ENCODE measurements around the gene ADAMTS14. TPM values are rescaled to one million over a fixed set of nuclear protein-coding genes. Genes with fewer than 3 reads are reported as not detected.
"Not testable (repeated sequence)": the region's sequence is repeated elsewhere in the genome, so short reads cannot be mapped to it uniquely, and the experiment has no call there.

Gene ADAMTS14
- total and polyA plus RNA-seq, 12 donors = under 0.01 to 1.2 (median 0.34) TPM; not detected in 3

DNA sequence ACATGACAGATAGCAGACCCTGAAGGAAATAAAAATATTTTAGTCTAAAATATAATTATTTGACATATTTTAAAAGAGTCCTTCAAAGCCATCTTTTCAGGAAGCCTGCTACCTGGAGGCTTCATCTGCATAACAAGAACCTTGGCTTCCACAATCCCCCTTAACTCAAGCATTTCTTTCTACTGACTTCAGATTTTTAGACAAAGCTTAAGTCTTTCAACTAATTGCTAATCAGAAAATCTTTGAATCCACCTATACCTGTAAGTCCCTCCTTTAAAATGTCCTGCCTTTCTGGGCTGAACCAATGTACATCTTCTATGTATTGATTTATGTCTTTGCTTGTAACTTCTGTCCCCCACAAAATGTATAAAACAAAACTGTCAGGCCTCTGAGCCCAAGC is 46.2 kb upstream of the ADAMTS14 start:
- Histone ChIP-seq H3K27me3 (no peaks in the 10 kb centered on the region), H3K9me3 (replicated peaks in 1 of 3) (peaks cover 0 to 5% (median 0%) of the 10 kb centered on the region in 3 donors), H3K27ac (no peak overlapping the region), H3K36me3 (replicated peaks in 1 of 2) (no peaks in the 10 kb centered on the region), H3K4me3 (no peak overlapping the region), H3K4me1 (replicated peaks in 1 of 2) (no peaks in the 10 kb centered on the region)
- no peak for TF ChIP-seq POLR2A (IDR thresholded peaks at IDR 0.05)
- TF ChIP-seq, protein P1, sequence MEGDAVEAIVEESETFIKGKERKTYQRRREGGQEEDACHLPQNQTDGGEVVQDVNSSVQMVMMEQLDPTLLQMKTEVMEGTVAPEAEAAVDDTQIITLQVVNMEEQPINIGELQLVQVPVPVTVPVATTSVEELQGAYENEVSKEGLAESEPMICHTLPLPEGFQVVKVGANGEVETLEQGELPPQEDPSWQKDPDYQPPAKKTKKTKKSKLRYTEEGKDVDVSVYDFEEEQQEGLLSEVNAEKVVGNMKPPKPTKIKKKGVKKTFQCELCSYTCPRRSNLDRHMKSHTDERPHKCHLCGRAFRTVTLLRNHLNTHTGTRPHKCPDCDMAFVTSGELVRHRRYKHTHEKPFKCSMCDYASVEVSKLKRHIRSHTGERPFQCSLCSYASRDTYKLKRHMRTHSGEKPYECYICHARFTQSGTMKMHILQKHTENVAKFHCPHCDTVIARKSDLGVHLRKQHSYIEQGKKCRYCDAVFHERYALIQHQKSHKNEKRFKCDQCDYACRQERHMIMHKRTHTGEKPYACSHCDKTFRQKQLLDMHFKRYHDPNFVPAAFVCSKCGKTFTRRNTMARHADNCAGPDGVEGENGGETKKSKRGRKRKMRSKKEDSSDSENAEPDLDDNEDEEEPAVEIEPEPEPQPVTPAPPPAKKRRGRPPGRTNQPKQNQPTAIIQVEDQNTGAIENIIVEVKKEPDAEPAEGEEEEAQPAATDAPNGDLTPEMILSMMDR (IDR thresholded peaks at IDR 0.05) = no peak
- DNase-seq = no peak
- intact Hi-C loops (cut with DNase I) = no loop called here

- TF ChIP-seq, protein P1 (IDR thresholded peaks at IDR 0.05) = no peak
- TF ChIP-seq POLR2A (IDR thresholded peaks at IDR 0.05) = no peak
Measured at GRCh38 chr10:70629338-70629737, 43.0 kb upstream of the ADAMTS14 start.

DNA sequence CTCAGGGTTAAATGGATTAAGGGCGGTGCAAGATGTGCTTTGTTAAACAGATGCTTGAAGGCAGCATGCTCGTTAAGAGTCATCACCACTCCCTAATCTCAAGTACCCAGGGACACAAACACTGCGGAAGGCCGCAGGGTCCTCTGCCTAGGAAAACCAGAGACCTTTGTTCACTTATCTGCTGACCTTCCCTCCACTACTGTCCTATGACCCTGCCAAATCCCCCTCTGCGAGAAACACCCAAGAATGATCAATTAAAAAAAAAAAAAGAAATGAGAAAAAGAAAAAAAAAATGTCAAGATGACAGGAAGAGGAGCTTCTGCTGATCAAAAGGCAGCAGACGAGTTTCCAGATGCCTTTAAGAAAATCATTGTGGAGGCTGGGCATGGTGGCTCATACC is 40.6 kb upstream of the ADAMTS14 start:
- DNase-seq; H3K4me1 ChIP-seq (replicated peaks in 1 of 2); H3K27me3 ChIP-seq; H3K4me3 ChIP-seq; H3K9me3 ChIP-seq (replicated peaks in 1 of 3); intact Hi-C loops (cut with DNase I); H3K36me3 ChIP-seq (replicated peaks in 1 of 2); H3K27ac ChIP-seq: not testable (repeated sequence)
- 52 to 90% (median 66%) methylated on average over 2 of the region's 6 CpGs for WGBS, 4 donors

More at GRCh38 chr10:70629338-70629737, 43.0 kb upstream of the ADAMTS14 start:
- Histone ChIP-seq H3K4me3 (no peak overlapping the region), H3K27ac (no peak overlapping the region), H3K36me3 (replicated peaks in 1 of 2) (no peaks in the 10 kb centered on the region), H3K9me3 (replicated peaks in 1 of 3) (peaks cover 0 to 5% (median 0%) of the 10 kb centered on the region in 3 donors), H3K4me1 (replicated peaks in 1 of 2) (no peaks in the 10 kb centered on the region), H3K27me3 (no peaks in the 10 kb centered on the region)
- 54 to 66% (median 58%) methylated on average over 1 of the region's 1 CpG for WGBS, 4 donors
- intact Hi-C loops (cut with DNase I) = no loop called here
- DNase-seq = no peak

DNA sequence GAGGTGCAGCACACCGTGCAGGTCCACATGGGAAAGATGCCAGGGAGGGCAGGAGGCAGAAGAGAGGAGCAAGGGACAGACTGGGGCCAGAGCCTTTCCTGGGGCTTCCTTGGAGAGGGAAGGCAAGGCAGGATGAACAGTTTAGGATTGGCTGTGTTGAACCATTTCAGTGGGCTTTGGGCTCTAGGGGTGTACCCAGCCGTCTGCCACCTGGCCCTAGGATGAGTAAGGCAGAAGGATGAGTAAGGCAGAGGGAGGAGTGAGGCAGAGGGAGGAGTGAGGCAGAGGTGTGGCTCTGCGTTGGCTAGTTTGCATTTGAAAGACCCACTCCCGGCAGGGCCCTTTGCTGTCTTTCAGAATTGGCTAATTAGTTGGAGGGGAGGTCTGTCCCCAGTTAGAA is 38.3 kb upstream of the ADAMTS14 start:
- TF ChIP-seq, protein P1 (IDR thresholded peaks at IDR 0.05) = no peak
- no peak for TF ChIP-seq POLR2A (IDR thresholded peaks at IDR 0.05)
- Histone ChIP-seq H3K4me1 (replicated peaks in 1 of 2) (no peaks in the 10 kb centered on the region), H3K9me3 (replicated peaks in 1 of 3) (no peaks in the 10 kb centered on the region), H3K36me3 (replicated peaks in 1 of 2) (no peaks in the 10 kb centered on the region), H3K4me3 (no peak overlapping the region), H3K27ac (no peak overlapping the region), H3K27me3 (no peaks in the 10 kb centered on the region)
- WGBS, 4 donors = 55 to 63% (median 58%) methylated on average over 4 of the region's 4 CpGs
- no peak for DNase-seq
- intact Hi-C loops (cut with DNase I) = no loop called here

GRCh38 chr10:70634515-70634914 is 37.8 kb upstream of the ADAMTS14 start:
- H3K27me3 ChIP-seq; intact Hi-C loops (cut with DNase I); H3K4me1 ChIP-seq (replicated peaks in 1 of 2); H3K27ac ChIP-seq; H3K36me3 ChIP-seq (replicated peaks in 1 of 2); H3K4me3 ChIP-seq; DNase-seq; H3K9me3 ChIP-seq (replicated peaks in 1 of 3): not testable (repeated sequence)
- 88 to 95% (median 91%) methylated on average over 5 of the region's 5 CpGs for WGBS, 4 donors

DNA sequence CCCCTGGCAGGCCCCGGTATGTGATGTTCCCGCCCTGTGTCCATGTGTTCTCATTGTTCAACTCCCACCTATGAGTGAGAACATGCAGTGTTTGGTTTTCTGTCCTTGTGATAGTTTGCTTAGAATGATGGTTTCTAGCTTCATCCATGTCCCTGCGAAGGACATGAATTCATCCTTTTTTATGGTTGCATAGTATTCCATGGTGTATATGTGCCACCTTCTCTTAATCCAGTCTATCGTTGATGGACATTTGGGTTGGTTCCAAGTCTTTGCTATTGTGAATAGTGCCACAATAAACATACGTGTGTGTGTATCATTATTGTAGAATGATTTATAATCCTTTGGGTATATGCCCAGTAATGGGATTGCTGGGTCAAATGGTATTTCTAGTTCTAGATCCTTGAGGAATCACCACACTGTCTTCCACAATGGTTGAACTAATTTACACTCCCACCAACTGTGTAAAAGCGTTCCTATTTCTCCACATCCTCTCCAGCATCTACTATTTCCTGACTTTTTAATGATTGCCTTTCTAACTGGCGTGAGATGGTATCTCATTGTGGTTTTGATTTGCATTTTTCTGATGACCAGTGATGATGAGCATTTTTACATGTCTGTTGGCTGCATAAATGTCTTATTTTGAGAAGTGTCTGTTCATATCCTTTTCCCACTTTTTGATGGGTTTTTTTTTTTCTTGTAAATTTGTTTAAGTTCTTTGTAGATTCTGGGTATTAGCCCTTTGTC is 32.5 kb upstream of the ADAMTS14 start:
- H3K4me3 ChIP-seq; DNase-seq; H3K9me3 ChIP-seq (replicated peaks in 1 of 3); H3K4me1 ChIP-seq (replicated peaks in 1 of 2); H3K27me3 ChIP-seq; intact Hi-C loops (cut with DNase I); H3K27ac ChIP-seq; H3K36me3 ChIP-seq (replicated peaks in 1 of 2): not testable (repeated sequence)
- WGBS, 4 donors = 79 to 83% (median 82%) methylated on average over 7 of the region's 7 CpGs

DNA sequence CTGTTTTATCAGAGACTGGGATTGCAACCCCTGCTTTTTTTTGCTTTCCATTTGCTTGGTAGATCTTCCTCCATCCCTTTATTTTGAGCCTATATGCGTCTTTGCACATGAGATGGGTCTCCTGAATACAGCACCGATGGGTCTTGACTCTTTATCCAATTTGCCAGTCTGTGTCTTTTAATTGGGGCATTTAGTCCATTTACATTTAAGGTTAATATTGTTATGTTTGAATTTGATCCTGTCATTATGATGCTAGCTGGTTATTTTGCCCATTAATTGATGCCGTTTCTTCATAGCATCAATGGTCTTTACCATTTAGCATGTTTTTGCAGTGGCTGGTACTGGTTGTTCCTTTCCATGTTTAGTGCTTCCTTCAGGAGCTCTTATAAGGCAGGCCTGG is 29.0 kb upstream of the ADAMTS14 start:
- DNase-seq; H3K4me1 ChIP-seq (replicated peaks in 1 of 2); H3K27me3 ChIP-seq; H3K4me3 ChIP-seq; H3K9me3 ChIP-seq (replicated peaks in 1 of 3); H3K36me3 ChIP-seq (replicated peaks in 1 of 2); H3K27ac ChIP-seq; intact Hi-C loops (cut with DNase I): not testable (repeated sequence)
- WGBS, 4 donors = 85 to 90% (median 89%) methylated on average over 3 of the region's 3 CpGs

DNA sequence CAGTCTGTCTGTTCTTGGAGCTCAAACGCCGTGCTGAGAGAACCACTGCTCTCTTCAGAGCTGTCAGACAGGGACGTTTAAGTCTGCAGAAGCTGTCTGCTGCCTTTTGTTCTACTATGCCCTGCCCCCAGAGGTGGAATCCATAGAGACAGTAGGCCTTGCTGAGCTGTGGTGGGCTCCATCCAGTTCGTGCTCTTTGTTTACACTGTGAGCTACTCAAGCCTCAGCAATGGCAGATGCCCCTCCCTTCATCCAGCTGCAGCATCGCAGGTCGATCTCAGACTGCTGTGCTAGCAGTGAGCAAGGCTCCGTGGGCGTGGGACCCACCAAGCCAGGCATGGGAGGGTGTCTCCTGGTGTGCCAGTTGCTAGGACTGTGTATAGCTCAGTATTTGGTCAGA is 27.3 kb upstream of the ADAMTS14 start:
- H3K4me1 ChIP-seq (replicated peaks in 1 of 2); H3K27ac ChIP-seq; intact Hi-C loops (cut with DNase I); H3K27me3 ChIP-seq; H3K36me3 ChIP-seq (replicated peaks in 1 of 2); H3K4me3 ChIP-seq; H3K9me3 ChIP-seq (replicated peaks in 1 of 3); DNase-seq: not testable (repeated sequence)
- WGBS, 4 donors = 71 to 78% (median 77%) methylated on average over 5 to 8 of the region's 8 CpGs

Measured in adrenal gland (tissue), 12 donors.